NT2/D1 (cell line): ENCODE results near the gene PPM1H.

Source experiments
- SUZ12 ChIP-seq: IDR thresholded peaks from 2 replicates; pipeline ENCODE4 v1.6.1; 2011; ENCODE audit not compliant: insufficient read length, insufficient read depth; ENCODE audit errors: extremely low read depth
- YY1 ChIP-seq: IDR thresholded peaks from 2 replicates; pipeline ENCODE4 v1.6.1; 2011; ENCODE audit not compliant: insufficient read length, insufficient read depth
- ZNF274 ChIP-seq: IDR thresholded peaks from 2 replicates; pipeline ENCODE4 v1.6.1; 2011; ENCODE audit warnings: mild to moderate bottlenecking, low read depth, low read length

DNA sequence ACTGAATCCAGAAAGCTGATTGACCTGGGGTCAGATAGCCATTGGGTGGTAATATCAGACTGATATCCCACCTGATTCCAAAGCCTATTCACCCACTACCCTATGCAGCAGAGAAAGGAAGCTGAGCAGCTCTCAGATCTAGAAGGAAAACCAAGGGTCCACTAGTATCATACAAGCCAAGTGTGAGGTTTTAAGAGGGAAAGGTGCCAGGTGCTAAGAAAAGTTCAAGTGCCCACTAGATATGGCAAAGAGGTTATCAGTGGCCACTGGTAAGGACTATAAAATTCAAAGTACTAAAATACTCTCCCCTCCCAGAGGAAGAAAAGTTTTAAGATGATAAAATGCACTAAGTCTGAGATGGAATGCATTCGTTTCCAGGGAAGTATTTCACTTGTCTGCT is 85.6 kb downstream of the PPM1H start:
- TF ChIP-seq ZNF274 (no peak), YY1 (no peak), SUZ12 (no peak)
